WTC11 (cell line): ENCODE measurements around the gene WDR26. TPM values are rescaled to one million over a fixed set of nuclear protein-coding genes. Genes with fewer than 3 reads are reported as not detected.

Source experiments
- ATAC-seq: fragments of 200-7000 bp; cut with Tn5 transposase; 2 replicates; pipeline ENCODE4 v1.10.0; 2021; ENCODE audit warnings: mild to moderate bottlenecking, moderate library complexity
- CTCF ChIA-PET: fragments of 300-600 bp; sonication (Branson Sonifier 250); formaldehyde crosslinking; loops from one replicate; lab custom pipeline; 2021; ENCODE audit warnings: antibody characterized with exemption; lab: Charles Lee
- POLR2A ChIA-PET: fragments of 350-600 bp; sonication (Branson Sonifier 250); formaldehyde crosslinking; loops from one replicate; lab custom pipeline; 2021; ENCODE audit warnings: antibody characterized with exemption; lab: Charles Lee
- DNase-seq: peaks from one replicate; pipeline ENCODE4 v3.0.0; 2021; ENCODE audit warnings: low spot score
- H3K27ac Mint-ChIP-seq: 2 replicates; pipeline ENCODE4 v1.8.0; 2021; ENCODE audit warnings: mixed read lengths
- H3K27me3 Mint-ChIP-seq: 2 replicates; pipeline ENCODE4 v1.8.0; 2021; ENCODE audit warnings: low read depth, mild to moderate bottlenecking, moderate library complexity, mixed read lengths
- H3K36me3 Mint-ChIP-seq: 2 replicates; pipeline ENCODE4 v1.8.0; 2021; ENCODE audit warnings: mixed read lengths
- H3K4me1 Mint-ChIP-seq: 2 replicates; pipeline ENCODE4 v1.8.0; 2022; ENCODE audit warnings: mixed read lengths
- H3K4me3 Mint-ChIP-seq: 2 replicates; pipeline ENCODE4 v1.8.0; 2021; ENCODE audit warnings: mild to moderate bottlenecking, moderate library complexity, mixed read lengths
- H3K9me3 Mint-ChIP-seq: 2 replicates; pipeline ENCODE4 v1.8.0; 2021; ENCODE audit warnings: mixed read lengths
- ATF1 ChIP-seq: sonication (generic); formaldehyde crosslinking; IDR thresholded peaks from 2 replicates; pipeline ENCODE4 v1.8.1; 2023; ENCODE audit warnings: mild to moderate bottlenecking, moderate library complexity, missing genetic modification reagents
- ATF3 ChIP-seq: sonication (generic); formaldehyde crosslinking; conservative IDR thresholded peaks from 2 replicates; pipeline ENCODE4 v1.8.1; 2022; ENCODE audit warnings: mild to moderate bottlenecking, missing genetic modification reagents
- CDX4 ChIP-seq: fragments of 250-450 bp; sonication (Bioruptor Pico); IDR thresholded peaks from 2 replicates; pipeline ENCODE4 v1.9.0; 2021; ENCODE audit warnings: moderate library complexity, mild to moderate bottlenecking, inconsistent platforms, borderline replicate concordance
- CREB1 ChIP-seq: sonication (generic); formaldehyde crosslinking; IDR thresholded peaks from 2 replicates; pipeline ENCODE4 v1.8.0; 2023; ENCODE audit warnings: mild to moderate bottlenecking, missing genetic modification reagents
- E2F1 ChIP-seq: sonication (generic); formaldehyde crosslinking; IDR thresholded peaks from 2 replicates; pipeline ENCODE4 v1.8.0; 2022; ENCODE audit warnings: mild to moderate bottlenecking, missing genetic modification reagents
- FOXJ3 ChIP-seq: sonication (generic); formaldehyde crosslinking; IDR thresholded peaks from 2 replicates; pipeline ENCODE4 v1.9.0; 2021; ENCODE audit warnings: missing genetic modification reagents, mild to moderate bottlenecking, borderline replicate concordance
- FOXP1 ChIP-seq: sonication (generic); formaldehyde crosslinking; IDR thresholded peaks from 2 replicates; pipeline ENCODE4 v1.8.0; 2022; ENCODE audit warnings: missing genetic modification reagents, mild to moderate bottlenecking, moderate library complexity, borderline replicate concordance
- GRHL2 ChIP-seq: fragments of 250-450 bp; sonication (Bioruptor Pico); IDR thresholded peaks from 2 replicates; pipeline ENCODE4 v1.8.0; 2022; ENCODE audit warnings: mild to moderate bottlenecking, moderate library complexity; ENCODE audit not compliant: insufficient replicate concordance, severe bottlenecking
- IRF1 ChIP-seq: sonication (generic); formaldehyde crosslinking; IDR thresholded peaks from 2 replicates; pipeline ENCODE4 v1.8.0; 2023; ENCODE audit warnings: missing genetic modification reagents
- MYBL2 ChIP-seq: sonication (generic); formaldehyde crosslinking; IDR thresholded peaks from 2 replicates; pipeline ENCODE4 v1.8.1; 2023; ENCODE audit warnings: mild to moderate bottlenecking, moderate library complexity, missing genetic modification reagents
- NFE2L1 ChIP-seq: sonication (generic); formaldehyde crosslinking; IDR thresholded peaks from 2 replicates; pipeline ENCODE4 v1.8.1; 2023; ENCODE audit warnings: missing genetic modification reagents
- NR2C2 ChIP-seq: sonication (generic); formaldehyde crosslinking; IDR thresholded peaks from 2 replicates; pipeline ENCODE4 v1.8.0; 2022; ENCODE audit warnings: mild to moderate bottlenecking, missing genetic modification reagents
- NR3C1 ChIP-seq: sonication (generic); formaldehyde crosslinking; conservative IDR thresholded peaks from 2 replicates; pipeline ENCODE4 v1.8.1; 2023; ENCODE audit warnings: low read depth, mild to moderate bottlenecking, missing genetic modification reagents
- TEAD4 ChIP-seq: sonication (generic); formaldehyde crosslinking; IDR thresholded peaks from 2 replicates; pipeline ENCODE4 v1.8.0; 2022; ENCODE audit warnings: mild to moderate bottlenecking, missing genetic modification reagents
- ZBTB21 ChIP-seq: sonication (generic); formaldehyde crosslinking; IDR thresholded peaks from 2 replicates; pipeline ENCODE4 v1.8.1; 2023; ENCODE audit warnings: mild to moderate bottlenecking, missing genetic modification reagents, borderline replicate concordance
- ZMAT4 ChIP-seq: fragments of 250-450 bp; sonication (Bioruptor Pico); IDR thresholded peaks from 2 replicates; pipeline ENCODE4 v1.9.0; 2021; ENCODE audit warnings: mild to moderate bottlenecking
- ZNF138 ChIP-seq: sonication (generic); formaldehyde crosslinking; conservative IDR thresholded peaks from 2 replicates; pipeline ENCODE4 v1.8.1; 2022; ENCODE audit warnings: mild to moderate bottlenecking, moderate library complexity, missing genetic modification reagents
- ZNF317 ChIP-seq: sonication (generic); formaldehyde crosslinking; IDR thresholded peaks from 2 replicates; pipeline ENCODE4 v1.8.1; 2023; ENCODE audit warnings: low read depth, mild to moderate bottlenecking, moderate library complexity, missing genetic modification reagents, borderline replicate concordance
- ZNF671 ChIP-seq: fragments of 250-450 bp; sonication (Bioruptor Pico); IDR thresholded peaks from 2 replicates; pipeline ENCODE4 v1.8.0; 2021; ENCODE audit warnings: mild to moderate bottlenecking
- ZSCAN18 ChIP-seq: fragments of 250-450 bp; sonication (Bioruptor Pico); IDR thresholded peaks from 2 replicates; pipeline ENCODE4 v2.1.2; 2022; ENCODE audit warnings: mild to moderate bottlenecking, moderate library complexity
- total RNA-seq: library from RNA; stranded (reverse); gene quantifications from 3 replicates; pipeline ENCODE4 v1.2.3, GENCODE V29; 2021

Gene WDR26
- total RNA-seq, 1 experiment from 2014 or later, result 66.1 TPM

- no peaks in the 10 kb centered on the region for H3K27me3 Mint-ChIP-seq
- peaks cover 17% of the 10 kb centered on the region for H3K4me1 Mint-ChIP-seq
- DNase-seq, result no peak
- ChIA-PET POLR2A (no interaction called here), CTCF (interaction anchor here (1.4 to 1.7 kb wide), 2 partner anchors 12 to 20 kb away, joined by 3 read pairs; no protein-coding TSS in a partner anchor)
- H3K9me3 Mint-ChIP-seq, result peaks cover 4% of the 10 kb centered on the region; the same call in 1 of the 2 replicates
- H3K27ac Mint-ChIP-seq, result peak overlapping the region; percentile 55; the same call in 1 of the 2 replicates
- H3K4me3 Mint-ChIP-seq, result no peak overlapping the region
- ATAC-seq, result no peak
- TF ChIP-seq E2F1 (no peak), GRHL2 (CRISPR knock-in tag) (no peak), NR2C2 (CRISPR knock-in tag) (no peak), ZMAT4 (CRISPR knock-in tag) (no peak)
- TF ChIP-seq, all 79 proteins: peak for 0
- H3K36me3 Mint-ChIP-seq, result no peaks in the 10 kb centered on the region
Measured at GRCh38 chr1:224458996-224459395, 24.4 kb upstream of the WDR26 start.

GRCh38 chr1:224458296-224458695 lies 23.7 kb upstream of the WDR26 start:
- CTCF ChIA-PET, result interaction anchor here (1.3 to 2.6 kb wide), 10 partner anchors 8 to 464 kb away, joined by 3 to 20 read pairs (median 11); no protein-coding TSS in a partner anchor
- H3K4me1 Mint-ChIP-seq, result peaks cover 17% of the 10 kb centered on the region
- no peaks in the 10 kb centered on the region for H3K36me3 Mint-ChIP-seq
- peaks cover 4% of the 10 kb centered on the region; the same call in 1 of the 2 replicates for H3K9me3 Mint-ChIP-seq
- H3K27ac Mint-ChIP-seq, result no peak overlapping the region
- H3K27me3 Mint-ChIP-seq, result no peaks in the 10 kb centered on the region
- no peak for ATAC-seq
- no peak overlapping the region for H3K4me3 Mint-ChIP-seq
- TF ChIP-seq ATF3, result no peak
- no peak for TF ChIP-seq ZBTB21 (CRISPR knock-in tag)
- TF ChIP-seq CDX4 (CRISPR knock-in tag), result no peak
- TF ChIP-seq ATF1 (CRISPR knock-in tag), result no peak
- TF ChIP-seq ZSCAN18 (CRISPR knock-in tag), result no peak
- no peak for TF ChIP-seq ZNF317 (CRISPR knock-in tag)
- no peak for TF ChIP-seq MYBL2
- TF ChIP-seq ZNF671, result no peak
- no peak for TF ChIP-seq TEAD4 (CRISPR knock-in tag)
- TF ChIP-seq ZNF138 (CRISPR knock-in tag), result no peak
- TF ChIP-seq NFE2L1 (CRISPR knock-in tag), result no peak
- no peak for TF ChIP-seq NR3C1 (CRISPR knock-in tag)
- no peak for TF ChIP-seq IRF1 (CRISPR knock-in tag)
- no peak for TF ChIP-seq FOXJ3
- no peak for TF ChIP-seq CREB1 (CRISPR knock-in tag)
- no peak for TF ChIP-seq FOXP1
- DNase-seq, result no peak
- POLR2A ChIA-PET, result no interaction called here
